RCC 7860 (cell line): ENCODE data around the gene ME2.
"Not testable (repeated sequence)": the region's sequence is repeated elsewhere in the genome, so short reads cannot be mapped to it uniquely, and the experiment has no call there.

Experiments
- DNase-seq: peaks from one replicate; pipeline ENCODE4 v3.0.0-alpha.2; 2015; ENCODE audit warnings: low spot score
- FAIRE-seq: peaks from 2 replicates; lab custom pipeline; 2012; peaks lifted over from hg19 to GRCh38; lab: Jason Lieb, UNC

Gene ME2

DNA sequence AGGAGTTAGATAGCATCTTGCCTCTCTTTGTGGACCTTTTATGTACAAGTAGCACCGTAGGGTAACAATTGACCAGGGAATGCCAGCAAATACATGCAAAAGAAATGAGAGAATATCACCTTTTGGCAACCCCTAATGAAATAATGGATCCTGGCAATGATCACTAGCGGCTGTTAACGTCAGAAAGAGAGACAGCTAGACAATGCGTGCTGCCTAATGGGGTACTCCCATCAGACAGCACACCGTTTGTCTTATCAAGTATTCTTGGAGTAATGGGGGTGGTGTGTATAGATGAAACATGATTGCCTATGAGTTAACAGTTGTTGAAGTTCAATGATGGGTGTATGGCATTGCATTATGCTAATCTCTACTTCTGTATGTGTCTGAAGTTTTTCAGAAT, 90.5 kb downstream of the ME2 start:
- no peak for DNase-seq
- no peak for FAIRE-seq

DNA sequence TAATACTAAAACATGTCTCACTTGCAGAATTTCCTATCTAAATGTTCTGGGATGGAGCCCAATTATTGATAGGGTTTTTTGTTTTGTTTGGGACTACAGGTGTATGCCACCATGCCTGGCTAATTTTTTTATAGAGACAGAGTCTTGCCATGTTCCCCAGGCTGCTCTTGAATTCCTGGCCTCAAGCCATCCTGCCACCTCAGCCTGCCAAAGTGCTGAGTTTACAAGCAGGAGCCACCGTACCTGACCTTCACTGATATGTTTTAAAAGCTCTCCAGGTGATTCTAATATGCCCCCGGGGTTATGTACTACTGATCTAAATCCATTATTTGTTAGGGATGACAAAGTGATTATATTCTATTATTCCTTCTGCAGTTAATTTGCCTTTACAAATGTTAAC, 91.1 kb downstream of the ME2 start:
- FAIRE-seq (no peak), DNase-seq (no peak)

DNA sequence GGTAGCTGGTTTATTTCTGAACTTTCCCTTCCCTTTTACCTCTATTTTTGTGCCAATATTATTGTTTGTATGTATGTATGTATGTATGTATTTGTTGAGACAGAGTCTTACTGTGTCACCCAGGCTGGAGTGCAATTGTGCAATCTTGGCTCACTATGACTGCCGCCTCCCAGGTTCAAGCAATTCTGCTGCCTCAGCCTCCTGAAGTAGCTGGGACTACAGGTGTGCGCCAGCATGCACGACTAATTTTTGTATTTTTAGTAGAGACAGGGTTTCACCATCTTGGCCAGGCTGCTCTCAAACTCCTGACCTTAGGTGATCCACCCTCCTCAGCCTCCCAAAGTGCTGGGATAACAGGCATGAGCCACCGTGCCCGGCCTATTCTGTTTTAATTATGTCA, 93.5 kb downstream of the ME2 start:
- DNase-seq, FAIRE-seq: not testable (repeated sequence)

DNA sequence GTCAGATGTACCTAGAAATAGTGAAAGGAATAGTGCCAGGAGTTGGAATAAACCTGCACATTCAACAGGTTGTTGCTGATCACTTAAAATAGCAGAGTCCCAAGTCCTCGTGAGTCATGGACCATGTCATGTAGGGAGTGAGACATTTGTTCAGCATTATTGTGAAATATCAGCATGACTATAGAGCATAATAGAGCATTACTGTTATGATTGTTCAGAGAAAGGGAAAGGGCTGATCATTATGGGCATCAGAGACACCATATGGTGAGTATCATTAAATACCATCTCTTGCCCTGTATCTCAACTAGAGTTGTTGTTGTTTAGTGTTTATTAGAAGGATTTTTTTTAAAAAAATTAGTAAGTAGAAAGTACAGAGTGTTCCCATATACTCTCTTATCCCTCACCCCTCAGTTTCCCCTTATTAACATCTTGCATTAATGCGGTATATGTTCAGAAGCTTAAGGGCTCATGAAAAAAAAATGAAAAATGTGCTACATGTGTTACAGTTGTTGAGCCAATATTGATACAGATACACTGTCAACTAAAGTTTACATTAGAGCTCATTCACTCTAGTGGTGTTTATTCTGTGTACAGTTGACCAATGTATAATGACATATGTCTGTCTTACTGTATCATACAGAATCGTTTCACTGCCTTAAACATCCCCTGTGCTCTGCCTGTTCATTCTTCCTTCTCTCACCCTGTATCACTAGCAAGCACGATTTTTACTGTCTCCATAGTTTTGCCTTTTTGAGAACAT, 94.6 kb downstream of the ME2 start:
- FAIRE-seq (peak; percentile 60), DNase-seq (peak; percentile 48)

DNA sequence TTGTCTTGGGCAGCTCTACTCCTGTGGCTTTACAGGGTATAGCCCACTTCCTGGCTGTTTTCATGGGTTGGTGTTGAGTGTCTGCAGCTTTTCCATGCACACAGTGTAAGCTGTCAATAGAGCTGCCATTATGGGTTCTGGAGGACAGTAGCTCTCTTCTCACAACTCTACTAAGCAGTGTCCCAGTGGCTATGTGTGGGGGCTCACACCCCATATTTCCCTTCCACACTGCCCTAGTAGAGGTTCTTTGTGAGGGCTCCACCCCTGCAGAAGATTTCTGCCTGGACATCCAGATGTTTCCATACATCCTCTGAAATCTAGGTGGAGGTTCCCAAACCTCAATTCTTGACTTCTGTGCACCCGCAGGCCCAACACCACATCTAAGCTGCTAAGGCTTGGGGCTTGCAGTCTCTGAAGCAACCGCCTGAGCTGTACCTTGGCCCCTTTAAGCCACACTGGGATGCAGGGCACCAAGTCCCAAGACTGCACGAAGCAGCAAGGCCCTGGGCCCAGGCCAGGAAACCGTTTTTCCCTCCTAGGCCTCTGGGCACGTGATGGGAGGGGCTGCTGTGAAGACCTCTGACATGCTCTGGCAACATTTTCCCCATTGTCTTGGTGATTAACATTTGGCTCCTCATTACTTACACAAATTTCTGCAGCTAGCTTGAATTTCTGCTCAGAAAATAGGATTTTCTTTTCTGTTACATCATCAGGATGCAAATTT, 98.3 kb downstream of the ME2 start:
- no peak for DNase-seq
- no peak for FAIRE-seq

GRCh38 chr18:50981381-50981780, 102.5 kb downstream of the ME2 start:
- FAIRE-seq (no peak), DNase-seq (no peak)

DNA sequence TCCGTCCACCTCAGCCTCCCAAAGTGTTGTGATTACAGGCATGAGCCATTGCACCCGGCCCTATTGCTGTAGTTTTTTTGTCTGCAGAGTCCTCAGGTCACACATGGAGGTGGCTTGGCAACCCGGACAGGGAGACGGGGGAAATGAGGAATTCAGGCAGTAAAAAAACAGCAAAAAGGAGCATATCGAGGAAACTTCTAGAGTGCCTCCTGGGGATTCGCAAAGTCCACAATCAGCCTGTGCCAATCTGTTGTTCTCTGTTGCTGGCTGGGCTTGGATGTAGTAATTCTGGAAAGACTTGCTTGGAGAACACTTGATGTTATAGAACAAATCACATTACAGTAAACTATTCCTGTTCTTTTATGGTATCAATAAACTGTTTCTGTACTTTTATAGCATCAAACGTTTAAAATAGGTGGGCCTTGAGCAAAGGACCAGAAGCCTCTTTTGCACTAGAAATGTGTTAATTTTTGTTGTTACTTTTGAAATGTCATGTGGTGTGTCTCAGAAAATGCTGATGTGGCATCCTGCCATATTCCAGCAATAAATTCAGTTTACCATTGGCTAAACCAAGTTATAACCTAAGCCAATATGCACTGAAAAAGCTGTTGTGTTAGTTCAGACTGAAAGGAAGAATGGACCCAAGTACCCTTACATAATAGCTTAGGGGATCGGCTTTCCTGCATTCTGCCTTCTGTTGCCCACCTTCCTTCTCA, 103.3 kb downstream of the ME2 start:
- FAIRE-seq: no peak
- DNase-seq: no peak

DNA sequence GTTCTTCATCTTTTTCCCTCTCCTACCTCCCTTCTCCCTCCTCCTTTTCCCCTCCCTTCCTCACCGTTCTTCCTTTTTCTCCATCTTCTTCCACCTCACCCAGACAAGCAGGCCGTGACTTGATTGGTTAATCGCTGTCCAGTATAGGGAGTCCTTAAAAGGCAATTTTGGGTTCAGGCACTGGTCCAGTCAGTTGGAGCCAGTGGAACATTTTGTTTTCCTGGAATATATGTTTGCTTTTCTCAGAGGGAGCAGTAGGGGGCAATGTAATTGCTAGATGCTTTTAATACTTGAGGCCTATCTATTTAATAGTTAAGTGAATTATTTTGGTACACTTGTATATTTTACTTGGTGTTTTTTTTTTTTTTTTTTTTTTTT, 103.9 kb downstream of the ME2 start:
- FAIRE-seq (no peak), DNase-seq (no peak)

- peak; percentile 27 for FAIRE-seq
- DNase-seq: peak; percentile 54
Measured at GRCh38 chr18:50986360-50987087, 107.6 kb downstream of the ME2 start.

GRCh38 chr18:50987261-50987660, 108.3 kb downstream of the ME2 start:
- no peak for FAIRE-seq
- no peak for DNase-seq

GRCh38 chr18:50989711-50990110, 110.8 kb downstream of the ME2 start:
- no peak for DNase-seq
- FAIRE-seq: no peak

- no peak for FAIRE-seq
- no peak for DNase-seq
Measured at GRCh38 chr18:50992351-50992762, 113.4 kb downstream of the ME2 start.

DNA sequence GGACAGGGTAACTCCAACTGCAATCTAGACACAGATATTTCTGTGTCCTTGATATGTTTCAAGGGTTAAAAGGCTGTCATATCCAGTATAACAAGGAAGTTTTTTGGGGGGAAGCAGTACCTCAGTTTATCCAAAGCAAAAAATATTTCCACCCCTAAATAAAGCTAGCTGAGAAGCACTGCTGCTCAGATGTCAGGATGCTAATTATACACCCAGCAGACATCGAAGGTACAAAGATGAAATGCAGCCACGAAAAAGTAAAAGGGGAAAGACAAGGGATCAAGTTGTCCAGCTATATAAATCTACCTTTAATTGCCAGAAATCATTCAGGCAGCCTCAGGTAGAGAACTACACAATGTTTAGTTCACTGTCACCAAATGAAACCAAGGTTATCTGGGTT, 115.1 kb downstream of the ME2 start:
- DNase-seq: no peak
- FAIRE-seq: no peak

- DNase-seq, FAIRE-seq: not testable (repeated sequence)
Measured at GRCh38 chr18:51003174-51003573, 124.3 kb downstream of the ME2 start.
